Embryonic facial prominence (tissue), 1 donor: ENCODE measurements around the gene PARN.
"Not testable (repeated sequence)": the region's sequence is repeated elsewhere in the genome, so short reads cannot be mapped to it uniquely, and the experiment has no call there.

Experiments used
- DNase-seq: peaks from one replicate; pipeline ENCODE4 v3.0.0-alpha.2; 2016; ENCODE audit errors: extremely low spot score

Gene PARN

GRCh38 chr16:14629919-14630619 lies at the start of gene PARN:
PARN (minus strand) TSS chr16:14630260; CDS start chr16:14630125, 135 bp downstream.
- DNase-seq: peak; percentile 96

- DNase-seq: no peak
Observed at GRCh38 chr16:14678748-14679497, 48.9 kb upstream of the PARN start.

- no peak for DNase-seq
Observed at GRCh38 chr16:14677627-14678026, 47.6 kb upstream of the PARN start.

- no peak for DNase-seq
Observed at GRCh38 chr16:14676633-14677032, 46.6 kb upstream of the PARN start.

GRCh38 chr16:14672403-14672971 lies 42.4 kb upstream of the PARN start:
- no peak for DNase-seq

- DNase-seq: no peak
Observed at GRCh38 chr16:14669776-14670175, 39.7 kb upstream of the PARN start.

GRCh38 chr16:14668556-14669223 lies 38.6 kb upstream of the PARN start:
- DNase-seq: no peak

- DNase-seq: no peak
Observed at GRCh38 chr16:14667347-14668266, 37.5 kb upstream of the PARN start.

- DNase-seq: no peak
Observed at GRCh38 chr16:14658063-14658462, 28.0 kb upstream of the PARN start.

GRCh38 chr16:14652726-14653125 lies 22.7 kb upstream of the PARN start:
- no peak for DNase-seq

GRCh38 chr16:14650629-14651028 lies 20.6 kb upstream of the PARN start:
- no peak for DNase-seq

- no peak for DNase-seq
Observed at GRCh38 chr16:14649816-14650215, 19.8 kb upstream of the PARN start.

- DNase-seq: no peak
Observed at GRCh38 chr16:14641926-14642325, 11.9 kb upstream of the PARN start.

GRCh38 chr16:14641206-14641605 lies 11.1 kb upstream of the PARN start:
- DNase-seq: no peak

GRCh38 chr16:14640538-14640937 lies 10.5 kb upstream of the PARN start:
- DNase-seq: no peak

- not testable (repeated sequence) for DNase-seq
Observed at GRCh38 chr16:14636951-14637240, 6.8 kb upstream of the PARN start.

- DNase-seq: not testable (repeated sequence)
Observed at GRCh38 chr16:14636179-14636950, 6.3 kb upstream of the PARN start.

GRCh38 chr16:14635395-14636165 lies 5.5 kb upstream of the PARN start:
- DNase-seq: no peak

GRCh38 chr16:14634389-14634725 lies 4.3 kb upstream of the PARN start:
- DNase-seq: no peak
